Measurements from ENCODE around the gene OSGEPL1.
"Not testable (repeated sequence)": the region's sequence is repeated elsewhere in the genome, so short reads cannot be mapped to it uniquely, and the experiment has no call there.

GRCh38 chr2:189760154-189760553 is 2.4 kb downstream of the OSGEPL1 start:
- TF ChIP-seq POLR2A (IDR thresholded peaks at IDR 0.05; ENCODE audit: extremely low read depth, insufficient read length); CTCF (IDR thresholded peaks at IDR 0.05; ENCODE audit: low read depth, low read length); MYC (IDR thresholded peaks at IDR 0.05; ENCODE audit: low read depth, low read length): not testable (repeated sequence)
- TF ChIP-seq, protein P1, sequence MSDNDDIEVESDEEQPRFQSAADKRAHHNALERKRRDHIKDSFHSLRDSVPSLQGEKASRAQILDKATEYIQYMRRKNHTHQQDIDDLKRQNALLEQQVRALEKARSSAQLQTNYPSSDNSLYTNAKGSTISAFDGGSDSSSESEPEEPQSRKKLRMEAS (IDR thresholded peaks at IDR 0.05; ENCODE audit: low read depth, low read length) = not testable (repeated sequence)

Data from NB4 (cell line).